Endothelial cell (in vitro differentiated cells): ENCODE results near the gene GMPR2. TPM values are rescaled to one million over a fixed set of nuclear protein-coding genes. Genes with fewer than 3 reads are reported as not detected.

ENCODE experiments used
- DNase-seq: peaks from one replicate; pipeline ENCODE4 v3.0.0; 2021; ENCODE audit warnings: low spot score
- H3K27ac Mint-ChIP-seq: one replicate; pipeline ENCODE4 v1.8.0; 2021; ENCODE audit warnings: mixed read lengths, inconsistent platforms; ENCODE audit not compliant: unreplicated experiment
- H3K27me3 Mint-ChIP-seq: one replicate; pipeline ENCODE4 v1.8.0; 2021; ENCODE audit warnings: mild to moderate bottlenecking, moderate library complexity, mixed read lengths, inconsistent platforms; ENCODE audit not compliant: unreplicated experiment
- H3K36me3 Mint-ChIP-seq: one replicate; pipeline ENCODE4 v1.8.0; 2021; ENCODE audit warnings: mild to moderate bottlenecking, low read depth, mixed read lengths, inconsistent platforms; ENCODE audit not compliant: unreplicated experiment
- H3K4me1 Mint-ChIP-seq: one replicate; pipeline ENCODE4 v1.8.0; 2021; ENCODE audit warnings: mild to moderate bottlenecking, mixed read lengths, inconsistent platforms; ENCODE audit not compliant: unreplicated experiment
- H3K4me3 Mint-ChIP-seq: one replicate; pipeline ENCODE4 v1.8.0; 2021; ENCODE audit warnings: mild to moderate bottlenecking, mixed read lengths, inconsistent platforms; ENCODE audit not compliant: unreplicated experiment
- H3K9me3 Mint-ChIP-seq: one replicate; pipeline ENCODE4 v1.8.0; 2021; ENCODE audit warnings: mixed read lengths, inconsistent platforms; ENCODE audit not compliant: unreplicated experiment
- total RNA-seq: library from RNA; stranded (reverse); fragmentation: NEBNext Ultra II Directional; extraction: Animal tissue kit (Norgen Biotek cat#: 25700); gene quantifications from one replicate; pipeline ENCODE4 v1.2.1, GENCODE V29; 2021; ENCODE audit not compliant: unreplicated experiment
- TF ChIP-seq, protein P1 (sequence below): fragments of 200-600 bp; sonication (generic); IDR thresholded peaks from one replicate; pipeline ENCODE4 v1.5.0; 2021; ENCODE audit warnings: antibody characterized with exemption; ENCODE audit not compliant: unreplicated experiment

Gene GMPR2
- total RNA-seq, 1 donor from 2014 or later = 61.3 TPM

DNA sequence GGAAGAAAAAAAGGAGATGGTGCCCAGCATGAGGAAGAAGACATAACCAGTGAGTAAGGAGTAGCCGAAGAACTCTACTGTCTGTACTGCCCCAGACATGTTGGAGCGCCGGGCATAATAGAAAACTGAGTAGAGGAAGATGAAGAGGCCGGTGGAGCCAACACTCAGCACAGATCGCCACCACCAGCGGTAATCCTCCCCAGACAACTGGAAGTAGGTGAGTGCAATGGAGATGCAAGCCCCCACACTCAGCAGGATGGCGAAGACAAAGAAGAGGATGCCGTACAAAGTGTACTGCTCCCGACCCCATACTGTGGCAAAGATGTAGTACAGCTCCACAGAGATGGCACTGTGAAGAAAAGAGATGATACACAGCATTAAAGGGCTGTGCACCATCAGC lies 43.3 kb upstream of the GMPR2 start:
- peaks cover 17% of the 10 kb centered on the region for H3K4me1 Mint-ChIP-seq
- TF ChIP-seq, protein P1, sequence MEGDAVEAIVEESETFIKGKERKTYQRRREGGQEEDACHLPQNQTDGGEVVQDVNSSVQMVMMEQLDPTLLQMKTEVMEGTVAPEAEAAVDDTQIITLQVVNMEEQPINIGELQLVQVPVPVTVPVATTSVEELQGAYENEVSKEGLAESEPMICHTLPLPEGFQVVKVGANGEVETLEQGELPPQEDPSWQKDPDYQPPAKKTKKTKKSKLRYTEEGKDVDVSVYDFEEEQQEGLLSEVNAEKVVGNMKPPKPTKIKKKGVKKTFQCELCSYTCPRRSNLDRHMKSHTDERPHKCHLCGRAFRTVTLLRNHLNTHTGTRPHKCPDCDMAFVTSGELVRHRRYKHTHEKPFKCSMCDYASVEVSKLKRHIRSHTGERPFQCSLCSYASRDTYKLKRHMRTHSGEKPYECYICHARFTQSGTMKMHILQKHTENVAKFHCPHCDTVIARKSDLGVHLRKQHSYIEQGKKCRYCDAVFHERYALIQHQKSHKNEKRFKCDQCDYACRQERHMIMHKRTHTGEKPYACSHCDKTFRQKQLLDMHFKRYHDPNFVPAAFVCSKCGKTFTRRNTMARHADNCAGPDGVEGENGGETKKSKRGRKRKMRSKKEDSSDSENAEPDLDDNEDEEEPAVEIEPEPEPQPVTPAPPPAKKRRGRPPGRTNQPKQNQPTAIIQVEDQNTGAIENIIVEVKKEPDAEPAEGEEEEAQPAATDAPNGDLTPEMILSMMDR = no peak
- H3K36me3 Mint-ChIP-seq = peaks cover 38% of the 10 kb centered on the region
- no peak for DNase-seq
- H3K27me3 Mint-ChIP-seq = peaks cover 26% of the 10 kb centered on the region
- peak overlapping the region; percentile 79 for H3K27ac Mint-ChIP-seq
- H3K9me3 Mint-ChIP-seq = no peaks in the 10 kb centered on the region
- peak overlapping the region; percentile 27 for H3K4me3 Mint-ChIP-seq

DNA sequence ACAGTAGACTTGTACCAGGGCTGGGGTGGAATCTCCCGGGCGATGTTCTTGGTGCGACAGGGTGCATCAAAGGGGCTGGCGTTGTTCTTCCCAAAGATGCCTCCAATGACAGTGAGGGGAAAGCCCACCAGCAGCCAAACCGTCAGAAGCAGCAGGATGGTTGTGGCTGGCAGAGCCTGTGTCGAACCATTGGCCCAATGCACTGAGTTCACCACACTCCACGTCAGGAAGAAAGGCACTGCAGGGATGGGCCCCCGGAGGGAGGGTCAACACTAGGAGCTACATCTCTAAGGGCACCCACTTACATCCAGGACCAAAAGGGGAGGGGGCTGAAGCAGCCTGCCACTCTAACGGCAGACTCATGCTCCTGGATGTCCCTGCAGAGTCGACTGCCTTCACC lies 42.3 kb upstream of the GMPR2 start:
- Mint-ChIP-seq H3K4me1 (peaks cover 22% of the 10 kb centered on the region), H3K27me3 (peaks cover 28% of the 10 kb centered on the region), H3K9me3 (no peaks in the 10 kb centered on the region), H3K4me3 (no peak overlapping the region), H3K36me3 (peaks cover 38% of the 10 kb centered on the region), H3K27ac (no peak overlapping the region)
- DNase-seq = no peak
- TF ChIP-seq, protein P1 = no peak

DNA sequence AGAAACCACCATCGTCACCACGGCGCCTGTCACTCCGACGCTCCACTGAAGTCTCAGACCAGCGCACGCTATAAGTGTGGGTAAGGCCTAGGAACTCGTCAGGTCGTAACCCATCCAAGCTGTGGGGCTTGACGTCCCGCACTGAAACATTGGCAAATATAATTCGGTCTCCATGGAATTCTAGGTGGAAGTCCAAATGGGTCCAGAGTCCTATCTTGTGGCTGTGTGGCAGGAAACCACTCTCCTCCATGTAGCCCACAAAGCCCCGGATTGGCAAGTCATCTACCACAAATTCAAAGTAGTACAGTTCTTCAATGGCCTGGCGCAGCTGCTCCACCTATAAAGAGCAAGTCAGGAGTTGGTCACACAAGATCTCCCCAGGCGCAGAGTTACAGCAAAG lies 39.8 kb upstream of the GMPR2 start:
- Mint-ChIP-seq H3K27ac (no peak overlapping the region), H3K4me3 (peak overlapping the region; percentile 39), H3K36me3 (peaks cover 38% of the 10 kb centered on the region), H3K9me3 (no peaks in the 10 kb centered on the region), H3K27me3 (peaks cover 23% of the 10 kb centered on the region), H3K4me1 (peaks cover 28% of the 10 kb centered on the region)
- TF ChIP-seq, protein P1 = no peak
- DNase-seq = no peak

DNA sequence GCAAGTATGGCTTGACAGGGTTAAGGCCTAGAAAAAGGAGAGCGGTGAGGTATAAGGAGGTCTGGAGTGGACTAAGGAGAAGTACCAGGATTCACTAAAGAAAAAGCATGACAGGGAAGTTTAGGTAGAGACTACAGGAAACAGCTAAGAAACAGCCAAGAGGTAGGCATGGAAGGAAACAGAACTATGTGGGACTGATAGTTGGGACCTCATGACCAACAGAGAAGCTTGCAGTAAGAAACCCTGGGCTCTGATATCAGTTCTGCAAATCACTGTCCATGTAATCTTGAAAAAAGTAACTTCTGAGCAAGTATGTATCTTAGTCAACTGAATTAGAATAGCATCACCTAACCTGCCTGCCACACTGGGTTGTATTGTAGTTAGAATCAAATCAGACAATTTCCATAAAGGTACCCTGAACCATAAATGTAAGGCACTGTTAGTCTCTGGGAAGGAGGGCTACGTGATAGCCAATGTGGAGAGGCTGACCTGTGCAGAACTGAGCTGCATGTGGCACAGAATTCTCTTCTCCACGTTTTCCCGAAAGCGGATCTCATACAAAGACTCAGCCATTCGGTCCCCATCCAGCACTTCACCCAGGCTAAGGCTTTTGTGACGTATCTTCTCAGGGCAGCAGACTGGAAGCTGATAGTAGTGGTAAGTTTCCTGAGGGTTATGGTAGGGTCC lies 38.4 kb upstream of the GMPR2 start:
- Mint-ChIP-seq H3K4me3 (peak overlapping the region; percentile 92), H3K27me3 (peaks cover 23% of the 10 kb centered on the region), H3K27ac (peak overlapping the region; percentile 73), H3K4me1 (peaks cover 26% of the 10 kb centered on the region), H3K9me3 (no peaks in the 10 kb centered on the region), H3K36me3 (peaks cover 38% of the 10 kb centered on the region)
- DNase-seq = no peak
- TF ChIP-seq, protein P1 = no peak

DNA sequence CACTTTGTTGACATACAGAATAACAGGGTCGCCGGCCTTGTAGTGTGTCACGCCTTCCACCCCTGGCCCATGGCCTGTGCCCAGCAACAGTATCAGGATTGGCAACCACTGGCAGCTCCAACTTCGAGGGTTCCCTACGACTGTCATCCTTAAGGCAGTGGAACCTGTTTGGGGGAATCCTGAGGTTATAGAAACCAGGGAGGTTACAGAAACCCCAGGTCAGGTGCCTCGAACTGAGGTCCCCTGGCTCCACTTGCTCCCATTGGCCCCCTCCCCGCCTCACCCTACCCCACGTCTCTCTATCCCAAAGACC lies 37.9 kb upstream of the GMPR2 start:
- no peak for DNase-seq
- Mint-ChIP-seq H3K36me3 (peaks cover 36% of the 10 kb centered on the region), H3K9me3 (no peaks in the 10 kb centered on the region), H3K4me1 (peaks cover 24% of the 10 kb centered on the region), H3K27ac (peak overlapping the region; percentile 73), H3K27me3 (peaks cover 22% of the 10 kb centered on the region), H3K4me3 (peak overlapping the region; percentile 92)
- TF ChIP-seq, protein P1 = no peak
